K562 (cell line): Measurements from ENCODE around the gene PUM1. TPM values are rescaled to one million over a fixed set of nuclear protein-coding genes. Genes with fewer than 3 reads are reported as not detected.

Experiments
- ATAC-seq: fragments of 200-7000 bp; cut with Tn5 transposase; 3 replicates; pipeline ENCODE4 v1.9.1; 2020; ENCODE audit warnings: moderate library complexity
- BruUV-seq: library from RNA; stranded (reverse); fragments of 400-500 nt; replicated peaks from 2 replicates; lab custom pipeline; 2021; lab: Mats Ljungman, UMichigan
- CTCF ChIA-PET: fragments of 300-600 bp; formaldehyde crosslinking; extraction: SDS; loops from one replicate; lab custom pipeline; 2021; ENCODE audit warnings: low intra/inter-chr PET ratio; lab: Yijun Ruan, JAX
- POLR2A ChIA-PET: fragments of 300-600, 350-650 bp; sonication (Branson Sonifier 250); formaldehyde crosslinking; extraction: SDS; loops from one replicate; lab custom pipeline; 2021; ENCODE audit warnings: antibody characterized with exemption, inconsistent platforms; lab: Yijun Ruan, JAX
- DNase-seq, 4 experiments: peaks; one replicate each; pipeline versions ENCODE4 v3.0.0 to v3.0.0-alpha.2; 2011 to 2018; ENCODE audit warnings: low spot score in 3 of 4, mixed read lengths in 3 of 4; ENCODE audit errors: extremely low read depth in 1 of 4
- FAIRE-seq: peaks from 2 replicates; lab custom pipeline; 2011; peaks lifted over from hg19 to GRCh38; lab: Jason Lieb, UNC
- H2AFZ ChIP-seq: 2 replicates; pipeline ENCODE4 v1.6.0; 2011; ENCODE audit warnings: low read depth, low read length, control low read depth, inconsistent platforms
- H3K27ac ChIP-seq: fragments of 200-600 bp; 3 replicates; pipeline ENCODE4 v1.8.0; 2011; ENCODE audit warnings: low read depth, mild to moderate bottlenecking, control low read depth, inconsistent platforms, low read length, moderate library complexity, mixed read lengths; ENCODE audit errors: extremely low read depth
- H3K27me3 ChIP-seq, 2 experiments: fragments of 300-600 bp in 1 of 2; 2 replicates in 1 of 2; 3 replicates in 1 of 2; pipeline versions ENCODE4 v1.6.0 to v1.8.0; 2011; ENCODE audit warnings: inconsistent platforms in 2 of 2, low read length in 2 of 2, mild to moderate bottlenecking in 1 of 2, mixed read lengths in 1 of 2, moderate library complexity in 1 of 2; ENCODE audit not compliant: control insufficient read depth in 2 of 2, insufficient read depth in 2 of 2
- H3K36me3 ChIP-seq: fragments of 300-600 bp; 3 replicates; pipeline ENCODE4 v1.8.0; 2011; ENCODE audit warnings: mild to moderate bottlenecking, low read length, inconsistent platforms; ENCODE audit not compliant: control insufficient read depth, insufficient read depth
- H3K4me1 ChIP-seq, 2 experiments: fragments of 200-600 bp in 1 of 2; replicated peaks in 1 of 2; 2 replicates in 1 of 2; 3 replicates in 1 of 2; pipeline versions ENCODE4 v1.5.1 to v1.8.0; 2011; ENCODE audit warnings: inconsistent platforms in 2 of 2, low read length in 2 of 2, mild to moderate bottlenecking in 1 of 2, mixed read lengths in 1 of 2, moderate library complexity in 1 of 2; ENCODE audit not compliant: control insufficient read depth in 2 of 2, insufficient read depth in 2 of 2
- H3K4me2 ChIP-seq: 2 replicates; pipeline ENCODE4 v1.6.1; 2011; ENCODE audit warnings: low read length, control low read depth, inconsistent platforms, mixed read lengths; ENCODE audit not compliant: insufficient read depth
- H3K4me3 ChIP-seq: fragments of 200-600 bp; sonication (generic), shearing (Covaris generic); 2 replicates; pipeline ENCODE4 v1.5.1; 2016; ENCODE audit warnings: control low read depth, inconsistent platforms
- H3K79me2 ChIP-seq: fragments of 200-600 bp; 3 replicates; pipeline ENCODE4 v1.8.0; 2011; ENCODE audit warnings: low read length, inconsistent platforms; ENCODE audit not compliant: control insufficient read depth, insufficient read depth
- H3K9ac ChIP-seq, 2 experiments: 2 replicates each; pipeline versions ENCODE4 v1.6.0 to v1.6.1; 2011; ENCODE audit warnings: low read depth in 2 of 2, low read length in 2 of 2, control low read depth in 1 of 2, inconsistent platforms in 1 of 2, mild to moderate bottlenecking in 1 of 2, mixed read lengths in 1 of 2; ENCODE audit not compliant: insufficient read depth in 1 of 2
- H3K9me1 ChIP-seq: one replicate; pipeline ENCODE4 v1.6.0; 2011; ENCODE audit warnings: inconsistent platforms, mild to moderate bottlenecking, low read length, moderate library complexity; ENCODE audit not compliant: control insufficient read depth, insufficient read depth
- H3K9me3 ChIP-seq: replicated peaks from 2 replicates; pipeline ENCODE4 v1.5.1; 2011; ENCODE audit warnings: low read depth, low read length, inconsistent platforms; ENCODE audit not compliant: control insufficient read depth, insufficient read depth
- H4K20me1 ChIP-seq: replicated peaks from 2 replicates; pipeline ENCODE4 v1.6.1; 2011; ENCODE audit warnings: low read length, inconsistent platforms, mixed read lengths; ENCODE audit not compliant: control insufficient read depth, insufficient read depth
- AFF1 ChIP-seq, 2 experiments: fragments of 450-650 bp; IDR thresholded peaks; 2 replicates each; pipeline ENCODE4 v1.6.1; 2018; ENCODE audit warnings: mild to moderate bottlenecking in 2 of 2, low read depth in 1 of 2; ENCODE audit not compliant: partially characterized antibody in 2 of 2
- BRD4 ChIP-seq: fragments of 200-600 bp; sonication (generic); IDR thresholded peaks from 2 replicates; pipeline ENCODE4 v1.6.1; 2017; ENCODE audit warnings: inconsistent platforms
- CSDE1 ChIP-seq, 2 experiments: fragments of 450-650 bp; IDR thresholded peaks; 2 replicates each; pipeline ENCODE4 v1.6.1; 2016; ENCODE audit warnings: mild to moderate bottlenecking in 1 of 2
- HDAC8 ChIP-seq: fragments of 450-650 bp; IDR thresholded peaks from 2 replicates; pipeline ENCODE4 v1.6.1; 2016; ENCODE audit warnings: mild to moderate bottlenecking, missing genetic modification characterization, moderate library complexity, missing compliant biosample characterization
- NCOA6 ChIP-seq: fragments of 450-650 bp; IDR thresholded peaks from 2 replicates; pipeline ENCODE4 v1.6.1; 2017; ENCODE audit warnings: mild to moderate bottlenecking
- RBM34 ChIP-seq: fragments of 200-400 bp; formaldehyde crosslinking; IDR thresholded peaks from 2 replicates; pipeline ENCODE4 v1.6.1; 2018; ENCODE audit warnings: low read length, borderline replicate concordance; ENCODE audit not compliant: insufficient read depth
- ZNF124 ChIP-seq: sonication (generic); formaldehyde crosslinking; IDR thresholded peaks from 2 replicates; pipeline ENCODE4 v1.8.1; 2022; ENCODE audit warnings: missing genetic modification reagents
- ZNF444 ChIP-seq: fragments of 250-450 bp; sonication (Bioruptor Pico); IDR thresholded peaks from 2 replicates; pipeline ENCODE4 v1.4.0; 2020; ENCODE audit warnings: mild to moderate bottlenecking, moderate library complexity
- WGBS: fragments of 100-300 bp; shearing (Covaris generic); methylation state at CpG from one replicate; pipeline ENCODE4 v1.1.6; 2016; ENCODE audit warnings: low coverage, mixed read lengths; ENCODE audit not compliant: insufficient coverage; ENCODE audit errors: missing lambda C conversion rate; 5-methylcytosine and 5-hydroxymethylcytosine counted together
- in situ Hi-C: fragments of 300-500 bp; cut with MboI; formaldehyde crosslinking; loops from 4 replicates; pipeline ENCODE4 v1.15.0; 2018; ENCODE audit warnings: inconsistent platforms, mixed read lengths
- intact Hi-C: fragments of 100-400 bp; cut with micrococcal nuclease; formaldehyde crosslinking; loops from 2 replicates; pipeline ENCODE4 v1.14.2; 2022
- polyA plus RNA-seq, 8 experiments: library from polyadenylated mRNA; depleted of rRNA in 4 of 8; stranded (reverse) in 5 of 8; unstranded in 3 of 8; fragments of >200 nt; fragmentation: Nextera tagmentation in 2 of 8; fragmentation: Illumina TruSeq in 1 of 8; extraction: Ambion mirVana in 2 of 8; extraction: Trizol in 1 of 8; gene quantifications; 2 replicates each; pipeline versions ENCODE4 v1.2.1 to v1.2.3, GENCODE V29; 2011 to 2014; ENCODE audit warnings: inconsistent platforms in 1 of 8, missing spikeins in 1 of 8
- total RNA-seq, 7 experiments: library from RNA; depleted of rRNA in 6 of 7; stranded (reverse); fragments of >200 nt in 6 of 7; fragmentation: Illumina TruSeq in 2 of 7; extraction: Trizol in 2 of 7; gene quantifications; 2 replicates each; pipeline versions ENCODE4 v1.2.1 to v1.2.3, GENCODE V29; 2011 to 2021; ENCODE audit warnings: low replicate concordance in 1 of 7
- TF ChIP-seq, protein P1 (sequence below): fragments of 450-650 bp; IDR thresholded peaks from 2 replicates; pipeline ENCODE4 v1.6.1; 2016; ENCODE audit warnings: borderline replicate concordance
- TF ChIP-seq, protein P2 (sequence below): fragments of 250-450 bp; sonication (Bioruptor Pico); IDR thresholded peaks from 2 replicates; pipeline ENCODE4 v1.8.0; 2021; ENCODE audit warnings: borderline replicate concordance, mild to moderate bottlenecking, moderate library complexity; ENCODE audit not compliant: poor library complexity, severe bottlenecking

PUM1 gene
- total and polyA plus RNA-seq, 9 of the 15 experiments (the other 6 are each of a cell fraction or from before 2014, with no cell fraction given), result 37.7 to 104 (median 55.7) TPM

DNA sequence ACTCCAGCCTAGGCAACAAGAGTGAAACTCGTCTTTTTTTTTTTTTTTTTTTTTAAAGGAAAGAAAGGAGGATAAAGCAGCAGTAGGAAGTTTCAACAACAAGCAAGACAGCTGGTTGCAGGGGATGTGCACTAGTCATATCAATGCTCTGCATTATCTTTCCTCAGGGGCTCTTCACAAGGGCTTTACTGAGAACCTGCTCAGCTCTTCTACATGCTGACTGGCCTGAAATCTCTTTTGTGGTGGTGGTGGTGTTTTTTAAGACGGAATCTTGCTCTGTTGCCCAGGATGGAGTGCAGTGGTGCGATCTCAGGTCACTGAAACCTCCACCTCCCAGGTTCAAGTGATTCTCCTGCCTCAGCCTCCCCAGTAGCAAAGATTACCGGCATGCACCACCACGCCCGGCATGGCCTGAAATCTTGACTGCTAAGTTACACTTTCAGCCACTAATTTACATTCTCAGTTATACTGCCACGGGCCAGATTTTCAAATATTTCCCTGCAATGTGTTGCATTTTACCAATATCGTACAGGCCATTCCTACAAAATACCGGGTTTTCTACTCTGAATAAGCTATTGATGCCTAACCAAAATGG lies 68.0 kb downstream of the PUM1 start:
- Histone ChIP-seq H3K27ac (no peak overlapping the region), H3K4me2 (no peak overlapping the region), H3K9me1 (no peaks in the 10 kb centered on the region), H3K36me3 (peaks cover 87% of the 10 kb centered on the region), H3K79me2 (peaks cover 87% of the 10 kb centered on the region), H3K27me3 (no peaks in the 10 kb centered on the region), H2AFZ (no peak overlapping the region), H3K4me3 (no peak overlapping the region), H4K20me1 (0 out of 2 replicates have a peak, but pooled peaks cover 3% of the 10 kb centered on the region), H3K9ac (no peak overlapping the region), H3K4me1 (no peaks in the 10 kb centered on the region), H3K9me3 (no peaks in the 10 kb centered on the region)
- DNase-seq (no peak), FAIRE-seq (no peak), ATAC-seq (no peak)
- WGBS, result 88% methylated on average over 8 of the region's 9 CpGs
- POLR2A ChIA-PET, result interaction anchor here (0.7 to 1.7 kb wide), 5 partner anchors 8 to 13 kb away, joined by 3 to 7 read pairs (median 5); no protein-coding TSS in a partner anchor
- CTCF ChIA-PET, result no interaction called here
- TF ChIP-seq ZNF444 (CRISPR knock-in tag) (no peak), RBM34 (no peak), BRD4 (no peak), HDAC8 (tag) (no peak), NCOA6 (no peak), AFF1 (IDR thresholded peaks at IDR 0.05; ENCODE audit: low read depth in 1 of 2, partially characterized antibody in 2 of 2) (no peak), ZNF124 (no peak), CSDE1 (IDR thresholded peaks at IDR 0.05) (no peak)
- TF ChIP-seq, protein P1, sequence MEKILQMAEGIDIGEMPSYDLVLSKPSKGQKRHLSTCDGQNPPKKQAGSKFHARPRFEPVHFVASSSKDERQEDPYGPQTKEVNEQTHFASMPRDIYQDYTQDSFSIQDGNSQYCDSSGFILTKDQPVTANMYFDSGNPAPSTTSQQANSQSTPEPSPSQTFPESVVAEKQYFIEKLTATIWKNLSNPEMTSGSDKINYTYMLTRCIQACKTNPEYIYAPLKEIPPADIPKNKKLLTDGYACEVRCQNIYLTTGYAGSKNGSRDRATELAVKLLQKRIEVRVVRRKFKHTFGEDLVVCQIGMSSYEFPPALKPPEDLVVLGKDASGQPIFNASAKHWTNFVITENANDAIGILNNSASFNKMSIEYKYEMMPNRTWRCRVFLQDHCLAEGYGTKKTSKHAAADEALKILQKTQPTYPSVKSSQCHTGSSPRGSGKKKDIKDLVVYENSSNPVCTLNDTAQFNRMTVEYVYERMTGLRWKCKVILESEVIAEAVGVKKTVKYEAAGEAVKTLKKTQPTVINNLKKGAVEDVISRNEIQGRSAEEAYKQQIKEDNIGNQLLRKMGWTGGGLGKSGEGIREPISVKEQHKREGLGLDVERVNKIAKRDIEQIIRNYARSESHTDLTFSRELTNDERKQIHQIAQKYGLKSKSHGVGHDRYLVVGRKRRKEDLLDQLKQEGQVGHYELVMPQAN, result no peak
- TF ChIP-seq, protein P2, sequence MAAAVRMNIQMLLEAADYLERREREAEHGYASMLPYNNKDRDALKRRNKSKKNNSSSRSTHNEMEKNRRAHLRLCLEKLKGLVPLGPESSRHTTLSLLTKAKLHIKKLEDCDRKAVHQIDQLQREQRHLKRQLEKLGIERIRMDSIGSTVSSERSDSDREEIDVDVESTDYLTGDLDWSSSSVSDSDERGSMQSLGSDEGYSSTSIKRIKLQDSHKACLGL, result no peak
- no TSS peak for BruUV-seq
- intact Hi-C loops, result no loop called here
- in situ Hi-C loops, result no loop called here
